HG02642 (cell line): Measurements from ENCODE around the gene HOXD4.

Source experiments
- ATAC-seq: cut with Tn5 transposase; IDR thresholded peaks from one replicate; pipeline ENCODE4 v1.9.1; 2021; ENCODE audit warnings: mild to moderate bottlenecking; ENCODE audit not compliant: unreplicated experiment, poor library complexity

The HOXD4 gene

GRCh38 chr2:176165370-176166050 lies 14.2 kb downstream of the HOXD4 start:
- ATAC-seq, result no peak

GRCh38 chr2:176166272-176166671 lies 14.9 kb downstream of the HOXD4 start:
- no peak for ATAC-seq

- no peak for ATAC-seq
Observed at GRCh38 chr2:176167398-176167797, 16.0 kb downstream of the HOXD4 start.

- no peak for ATAC-seq
Observed at GRCh38 chr2:176169181-176169580, 17.8 kb downstream of the HOXD4 start.

- ATAC-seq, result no peak
Observed at GRCh38 chr2:176169711-176170110, 18.4 kb downstream of the HOXD4 start.

- ATAC-seq, result no peak
Observed at GRCh38 chr2:176170602-176171305, 19.4 kb downstream of the HOXD4 start.

GRCh38 chr2:176171351-176172006 lies 20.1 kb downstream of the HOXD4 start:
- no peak for ATAC-seq

- ATAC-seq, result no peak
Observed at GRCh38 chr2:176172007-176172894, 20.9 kb downstream of the HOXD4 start.

GRCh38 chr2:176172895-176173566 lies 21.7 kb downstream of the HOXD4 start:
- ATAC-seq, result no peak

GRCh38 chr2:176173567-176174381 lies 22.4 kb downstream of the HOXD4 start:
- ATAC-seq, result no peak

GRCh38 chr2:176174382-176174823 lies 23.1 kb downstream of the HOXD4 start:
- ATAC-seq, result no peak

- ATAC-seq, result no peak
Observed at GRCh38 chr2:176174824-176175708, 23.7 kb downstream of the HOXD4 start.

GRCh38 chr2:176175709-176176607 lies 24.6 kb downstream of the HOXD4 start:
- ATAC-seq, result no peak

- ATAC-seq, result no peak
Observed at GRCh38 chr2:176177580-176178037, 26.3 kb downstream of the HOXD4 start.

- ATAC-seq, result no peak
Observed at GRCh38 chr2:176178038-176178756, 26.8 kb downstream of the HOXD4 start.

- no peak for ATAC-seq
Observed at GRCh38 chr2:176178757-176179295, 27.5 kb downstream of the HOXD4 start.
